SK-N-SH treated with all-trans-retinoic acid at 6 μM for 48 hours (cell line): ENCODE measurements around the gene TIPRL.

ENCODE experiments used
- CSRNP3 ChIP-seq: fragments of 250-450 bp; sonication (Bioruptor Pico); IDR thresholded peaks from 2 replicates; pipeline ENCODE4 v1.5.1; 2021; ENCODE audit warnings: mild to moderate bottlenecking, moderate library complexity
- ISL1 ChIP-seq: fragments of 250-450 bp; sonication (Bioruptor Pico); IDR thresholded peaks from 2 replicates; pipeline ENCODE4 v2.1.2; 2022; ENCODE audit warnings: mild to moderate bottlenecking, moderate library complexity
- OSR1 ChIP-seq: fragments of 250-450 bp; sonication (Bioruptor Pico); IDR thresholded peaks from 2 replicates; pipeline ENCODE4 v1.8.0; 2022; ENCODE audit warnings: moderate library complexity, mild to moderate bottlenecking, inconsistent platforms
- POU6F1 ChIP-seq: fragments of 250-450 bp; sonication (Bioruptor Pico); IDR thresholded peaks from 2 replicates; pipeline ENCODE4 v1.8.0; 2021; ENCODE audit warnings: low read depth, mild to moderate bottlenecking, moderate library complexity, borderline replicate concordance
- TCF4 ChIP-seq: fragments of 250-450 bp; sonication (Bioruptor Pico); IDR thresholded peaks from 2 replicates; pipeline ENCODE4 v1.8.0; 2021; ENCODE audit warnings: mild to moderate bottlenecking, moderate library complexity, borderline replicate concordance
- TOX ChIP-seq: fragments of 250-450 bp; sonication (Bioruptor Pico); IDR thresholded peaks from 2 replicates; pipeline ENCODE4 v1.8.0; 2021; ENCODE audit warnings: mild to moderate bottlenecking, moderate library complexity, borderline replicate concordance

GRCh38 chr1:168235548-168235885 is 56.8 kb downstream of the TIPRL start:
- TF ChIP-seq ISL1 (CRISPR knock-in tag) (no peak), OSR1 (CRISPR knock-in tag) (no peak), TCF4 (CRISPR knock-in tag) (no peak), POU6F1 (CRISPR knock-in tag) (no peak), CSRNP3 (CRISPR knock-in tag) (no peak), TOX (CRISPR knock-in tag) (no peak)
